Naive thymus-derived CD4-positive, alpha-beta T cell (primary cell): ENCODE measurements around the gene ARHGAP24. TPM values are rescaled to one million over a fixed set of nuclear protein-coding genes. Genes with fewer than 3 reads are reported as not detected.
"Not testable (repeated sequence)": the region's sequence is repeated elsewhere in the genome, so short reads cannot be mapped to it uniquely, and the experiment has no call there.

ENCODE experiments used
- ATAC-seq: fragments of 150-1000 bp; cut with Tn5 transposase; 2 replicates; pipeline ENCODE4 v1.10.0; 2021; ENCODE audit warnings: mild to moderate bottlenecking, moderate library complexity
- CTCF ChIA-PET: fragments of 350-600 bp; sonication (Branson Sonifier 250); formaldehyde crosslinking; loops from one replicate; lab custom pipeline; 2021; ENCODE audit warnings: antibody characterized with exemption; lab: Charles Lee
- POLR2A ChIA-PET: fragments of 350-600 bp; sonication (Branson Sonifier 250); formaldehyde crosslinking; loops from one replicate; lab custom pipeline; 2021; ENCODE audit warnings: antibody characterized with exemption, inconsistent platforms; lab: Charles Lee
- DNase-seq, 9 donors: peaks; one replicate each; pipeline versions ENCODE4 v3.0.0 to v3.0.0-alpha.2; 2020 to 2022; ENCODE audit warnings: mixed read lengths in 1 of 9
- H3K27ac ChIP-seq: one replicate; pipeline ENCODE4 v1.7.0; 2013; ENCODE audit warnings: mild to moderate bottlenecking, low read depth, low read length, moderate library complexity
- H3K27me3 ChIP-seq, 2 donors: one replicate each; pipeline ENCODE4 v1.7.0; 2013; ENCODE audit warnings: low read length in 2 of 2, mild to moderate bottlenecking in 2 of 2, moderate library complexity in 2 of 2; ENCODE audit not compliant: control insufficient read depth in 2 of 2, insufficient read depth in 2 of 2
- H3K36me3 ChIP-seq, 3 experiments: 1 replicate in 2 of 3; 2 replicates in 1 of 3; pipeline ENCODE4 v1.7.0; 2013; ENCODE audit warnings: low read length in 3 of 3, mild to moderate bottlenecking in 3 of 3, moderate library complexity in 1 of 3; ENCODE audit not compliant: insufficient read depth in 3 of 3, control insufficient read depth in 2 of 3
- H3K4me1 ChIP-seq, 2 donors: one replicate each; pipeline ENCODE4 v1.7.0; 2013; ENCODE audit warnings: low read length in 2 of 2, mild to moderate bottlenecking in 2 of 2, moderate library complexity in 1 of 2; ENCODE audit not compliant: control insufficient read depth in 2 of 2, insufficient read depth in 2 of 2
- H3K4me3 ChIP-seq: 2 replicates; pipeline ENCODE4 v1.7.0; 2013; ENCODE audit warnings: mild to moderate bottlenecking, low read length
- H3K9me3 ChIP-seq, 3 experiments: 1 replicate in 2 of 3; 2 replicates in 1 of 3; pipeline ENCODE4 v1.7.0; 2013; ENCODE audit warnings: low read length in 3 of 3; ENCODE audit not compliant: control insufficient read depth in 2 of 3
- H3K27ac Mint-ChIP-seq, 9 donors: one replicate each; pipeline ENCODE4 v1.8.0; 2020 to 2022; ENCODE audit warnings: mixed read lengths in 9 of 9, mild to moderate bottlenecking in 8 of 9, moderate library complexity in 5 of 9, inconsistent platforms in 2 of 9
- H3K27me3 Mint-ChIP-seq, 5 donors: one replicate each; pipeline ENCODE4 v1.8.0; 2021 to 2022; ENCODE audit warnings: mixed read lengths in 5 of 5, mild to moderate bottlenecking in 1 of 5
- H3K36me3 Mint-ChIP-seq, 5 donors: one replicate each; pipeline ENCODE4 v1.8.0; 2020 to 2022; ENCODE audit warnings: mixed read lengths in 5 of 5, mild to moderate bottlenecking in 3 of 5, inconsistent platforms in 1 of 5
- H3K4me1 Mint-ChIP-seq, 7 donors: one replicate each; pipeline ENCODE4 v1.8.0; 2020 to 2022; ENCODE audit warnings: mixed read lengths in 7 of 7, mild to moderate bottlenecking in 3 of 7, inconsistent platforms in 1 of 7
- H3K4me3 Mint-ChIP-seq, 10 donors: one replicate each; pipeline ENCODE4 v1.8.0; 2020 to 2022; ENCODE audit warnings: mild to moderate bottlenecking in 10 of 10, mixed read lengths in 10 of 10, moderate library complexity in 6 of 10, inconsistent platforms in 2 of 10
- H3K9me3 Mint-ChIP-seq, 11 donors: one replicate each; pipeline ENCODE4 v1.8.0; 2020 to 2022; ENCODE audit warnings: mixed read lengths in 11 of 11, mild to moderate bottlenecking in 4 of 11, inconsistent platforms in 1 of 11, moderate library complexity in 1 of 11
- intact Hi-C, 2 donors: fragments of 100-400 bp; cut with micrococcal nuclease; formaldehyde crosslinking; loops; one replicate each; pipeline ENCODE4 v1.15.1; 2023
- polyA plus RNA-seq, 2 donors: library from polyadenylated mRNA; unstranded; fragments of 300-500 nt; fragmentation: Illumina TruSeq; gene quantifications; one replicate each; pipeline ENCODE4 v1.2.3, GENCODE V29; 2021
- total RNA-seq, 6 experiments: library from RNA in 5 of 6; stranded (reverse) in 5 of 6; gene quantifications; 1 replicate in 5 of 6; 2 replicates in 1 of 6; pipeline ENCODE4 v1.2.3 and lab custom pipeline; 2021 to 2026

Gene ARHGAP24
- total and polyA plus RNA-seq, 7 experiments from 2014 or later: 0.41 to 12.7 (median 1.3) TPM; not detected in 3

- H3K4me1 Mint-ChIP-seq, H3K27ac ChIP-seq, H3K4me1 ChIP-seq, DNase-seq, H3K27me3 Mint-ChIP-seq, H3K4me3 Mint-ChIP-seq, H3K4me3 ChIP-seq, H3K9me3 ChIP-seq, POLR2A ChIA-PET, H3K27ac Mint-ChIP-seq, H3K36me3 Mint-ChIP-seq, intact Hi-C loops, CTCF ChIA-PET, ATAC-seq, H3K27me3 ChIP-seq, H3K36me3 ChIP-seq: not testable (repeated sequence)
- peaks cover 0 to 20% (median 2%) of the 10 kb centered on the region in 11 donors for H3K9me3 Mint-ChIP-seq
Measured at GRCh38 chr4:85820101-85820500, 345.2 kb downstream of the ARHGAP24 start.

GRCh38 chr4:85821688-85822455 lies 346.9 kb downstream of the ARHGAP24 start:
- intact Hi-C loops: no loop called here
- H3K27ac Mint-ChIP-seq: no peak overlapping the region
- Histone ChIP-seq H3K36me3 (no peaks in the 10 kb centered on the region), H3K27ac (no peak overlapping the region), H3K4me3 (no peak overlapping the region), H3K4me1 (no peaks in the 10 kb centered on the region), H3K27me3 (no peaks in the 10 kb centered on the region), H3K9me3 (no peaks in the 10 kb centered on the region)
- no peaks in the 10 kb centered on the region for H3K27me3 Mint-ChIP-seq
- H3K4me1 Mint-ChIP-seq: peaks cover 0 to 2% (median 0%) of the 10 kb centered on the region in 7 donors
- DNase-seq (no peak), ATAC-seq (no peak)
- ChIA-PET CTCF (no interaction called here), POLR2A (no interaction called here)
- no peaks in the 10 kb centered on the region for H3K36me3 Mint-ChIP-seq
- no peak overlapping the region for H3K4me3 Mint-ChIP-seq
- H3K9me3 Mint-ChIP-seq: peaks cover 0 to 8% (median 0%) of the 10 kb centered on the region in 11 donors

GRCh38 chr4:85823295-85823694 lies 348.3 kb downstream of the ARHGAP24 start:
- CTCF ChIA-PET: no interaction called here
- Mint-ChIP-seq H3K36me3 (no peaks in the 10 kb centered on the region), H3K4me1 (peaks cover 0 to 2% (median 0%) of the 10 kb centered on the region in 7 donors), H3K9me3 (peaks cover 0 to 8% (median 0%) of the 10 kb centered on the region in 11 donors), H3K4me3 (no peak overlapping the region), H3K27me3 (no peaks in the 10 kb centered on the region), H3K27ac (no peak overlapping the region)
- no peaks in the 10 kb centered on the region for H3K27me3 ChIP-seq
- H3K9me3 ChIP-seq: no peaks in the 10 kb centered on the region
- POLR2A ChIA-PET: no interaction called here
- H3K4me3 ChIP-seq: no peak overlapping the region
- ATAC-seq: no peak
- no peaks in the 10 kb centered on the region for H3K4me1 ChIP-seq
- no peak for DNase-seq
- no peak overlapping the region for H3K27ac ChIP-seq
- no peaks in the 10 kb centered on the region for H3K36me3 ChIP-seq
- intact Hi-C loops: no loop called here

- Histone ChIP-seq H3K36me3 (no peaks in the 10 kb centered on the region), H3K4me1 (no peaks in the 10 kb centered on the region), H3K9me3 (no peaks in the 10 kb centered on the region), H3K27ac (no peak overlapping the region), H3K27me3 (no peaks in the 10 kb centered on the region), H3K4me3 (no peak overlapping the region)
- Mint-ChIP-seq H3K4me3 (no peak overlapping the region), H3K27ac (no peak overlapping the region), H3K27me3 (no peaks in the 10 kb centered on the region), H3K4me1 (no peaks in the 10 kb centered on the region), H3K9me3 (peaks cover 0 to 3% (median 0%) of the 10 kb centered on the region in 11 donors), H3K36me3 (no peaks in the 10 kb centered on the region)
- ChIA-PET POLR2A (no interaction called here), CTCF (no interaction called here)
- intact Hi-C loops: no loop called here
- ATAC-seq: no peak
- no peak for DNase-seq
Measured at GRCh38 chr4:85824166-85824945, 349.4 kb downstream of the ARHGAP24 start.

GRCh38 chr4:85826060-85826678 lies 351.2 kb downstream of the ARHGAP24 start:
- Mint-ChIP-seq H3K27ac (no peak overlapping the region), H3K36me3 (no peaks in the 10 kb centered on the region), H3K4me3 (no peak overlapping the region), H3K4me1 (no peaks in the 10 kb centered on the region), H3K9me3 (peaks cover 0 to 3% (median 0%) of the 10 kb centered on the region in 11 donors), H3K27me3 (no peaks in the 10 kb centered on the region)
- H3K27me3 ChIP-seq: no peaks in the 10 kb centered on the region
- no peaks in the 10 kb centered on the region for H3K9me3 ChIP-seq
- ChIA-PET CTCF (no interaction called here), POLR2A (no interaction called here)
- H3K4me1 ChIP-seq: no peaks in the 10 kb centered on the region
- no peak overlapping the region for H3K27ac ChIP-seq
- H3K36me3 ChIP-seq: no peaks in the 10 kb centered on the region
- ATAC-seq (no peak), DNase-seq (no peak)
- intact Hi-C loops: no loop called here
- no peak overlapping the region for H3K4me3 ChIP-seq

- peaks cover 0 to 7% (median 0%) of the 10 kb centered on the region in 11 donors for H3K9me3 Mint-ChIP-seq
- CTCF ChIA-PET: no interaction called here
- Histone ChIP-seq H3K4me1 (no peaks in the 10 kb centered on the region), H3K27ac (no peak overlapping the region), H3K36me3 (no peaks in the 10 kb centered on the region), H3K27me3 (no peaks in the 10 kb centered on the region), H3K4me3 (no peak overlapping the region), H3K9me3 (no peaks in the 10 kb centered on the region)
- DNase-seq (no peak), ATAC-seq (no peak)
- no peaks in the 10 kb centered on the region for H3K4me1 Mint-ChIP-seq
- POLR2A ChIA-PET: no interaction called here
- no peak overlapping the region for H3K4me3 Mint-ChIP-seq
- no peak overlapping the region for H3K27ac Mint-ChIP-seq
- intact Hi-C loops: no loop called here
- no peaks in the 10 kb centered on the region for H3K36me3 Mint-ChIP-seq
- H3K27me3 Mint-ChIP-seq: no peaks in the 10 kb centered on the region
Measured at GRCh38 chr4:85828027-85828890, 353.3 kb downstream of the ARHGAP24 start.
